K562 (cell line): ENCODE data around the gene ULBP1. TPM values are rescaled to one million over a fixed set of nuclear protein-coding genes. Genes with fewer than 3 reads are reported as not detected.

Source experiments
- ARHGAP35 ChIP-seq: fragments of 450-650 bp; IDR thresholded peaks from 2 replicates; pipeline ENCODE4 v1.6.1; 2018; ENCODE audit not compliant: partially characterized antibody
- CBFA2T3 ChIP-seq: fragments of 450-650 bp; IDR thresholded peaks from 2 replicates; pipeline ENCODE4 v1.6.1; 2017
- COPS2 ChIP-seq: fragments of 450-650 bp; conservative IDR thresholded peaks from 2 replicates; pipeline ENCODE4 v1.6.1; 2016; ENCODE audit warnings: mild to moderate bottlenecking, moderate library complexity
- FOSL1 ChIP-seq: fragments of 200-800 bp; sonication (Bioruptor generic); conservative IDR thresholded peaks from 2 replicates; pipeline ENCODE4 v1.6.1; 2016; ENCODE audit warnings: missing genetic modification characterization, missing compliant biosample characterization
- GTF2A2 ChIP-seq: IDR thresholded peaks from 2 replicates; pipeline ENCODE4 v1.6.1; 2016; ENCODE audit warnings: mild to moderate bottlenecking, missing genetic modification characterization, missing compliant biosample characterization
- KAT7 ChIP-seq: sonication (generic); formaldehyde crosslinking; IDR thresholded peaks from 2 replicates; pipeline ENCODE4 v1.8.0; 2022; ENCODE audit warnings: missing genetic modification reagents, mild to moderate bottlenecking, borderline replicate concordance
- KLF10 ChIP-seq: fragments of 250-450 bp; sonication (Bioruptor Pico); IDR thresholded peaks from 2 replicates; pipeline ENCODE4 v1.6.1; 2021; ENCODE audit warnings: matching md5 sums
- MCM7 ChIP-seq, 2 experiments: fragments of 450-650 bp; IDR thresholded peaks; 2 replicates each; pipeline ENCODE4 v1.6.1; 2016 to 2018
- NBN ChIP-seq: fragments of 450-650 bp; IDR thresholded peaks from 2 replicates; pipeline ENCODE4 v1.6.1; 2016; ENCODE audit warnings: low read depth, mild to moderate bottlenecking
- POLR2G ChIP-seq: fragments of 200-400 bp; formaldehyde crosslinking; IDR thresholded peaks from 2 replicates; pipeline ENCODE4 v1.6.1; 2017; ENCODE audit warnings: low read depth, mild to moderate bottlenecking, antibody characterized with exemption, low read length, moderate library complexity
- POLR3A ChIP-seq: IDR thresholded peaks from 2 replicates; pipeline ENCODE4 v1.6.1; 2011; ENCODE audit warnings: borderline replicate concordance, mild to moderate bottlenecking, moderate library complexity; ENCODE audit not compliant: insufficient read length, insufficient read depth; ENCODE audit errors: extremely low read depth
- RBM22 ChIP-seq: fragments of 200-400 bp; formaldehyde crosslinking; IDR thresholded peaks from 2 replicates; pipeline ENCODE4 v1.6.1; 2018; ENCODE audit warnings: low read length, low read depth; ENCODE audit not compliant: poor library complexity, severe bottlenecking
- SETDB1 ChIP-seq: IDR thresholded peaks from one replicate; pipeline ENCODE4 v1.6.1; 2012; ENCODE audit warnings: low read length, control low read depth, inconsistent platforms
- SIN3A ChIP-seq, 2 experiments: fragments of 150-350 bp in 1 of 2; IDR thresholded peaks; 2 replicates each; pipeline ENCODE4 v1.6.1; 2011 to 2016; ENCODE audit warnings: borderline replicate concordance in 2 of 2, low read depth in 2 of 2, low read length in 2 of 2, mild to moderate bottlenecking in 2 of 2, moderate library complexity in 2 of 2; ENCODE audit not compliant: control insufficient read depth in 1 of 2
- SRSF1 ChIP-seq: fragments of 200-400 bp; formaldehyde crosslinking; IDR thresholded peaks from 2 replicates; pipeline ENCODE4 v1.6.1; 2017; ENCODE audit warnings: mild to moderate bottlenecking, low read depth, low read length, moderate library complexity
- ZNF121 ChIP-seq: sonication (generic); formaldehyde crosslinking; conservative IDR thresholded peaks from 2 replicates; pipeline ENCODE4 v1.8.0; 2022; ENCODE audit warnings: missing genetic modification reagents
- ZNF324 ChIP-seq: fragments of 250-450 bp; sonication (Bioruptor Pico); IDR thresholded peaks from 2 replicates; pipeline ENCODE4 v1.4.0; 2020; ENCODE audit warnings: mild to moderate bottlenecking
- polyA plus RNA-seq, 8 experiments: library from polyadenylated mRNA; depleted of rRNA in 4 of 8; stranded (reverse) in 5 of 8; unstranded in 3 of 8; fragments of >200 nt; fragmentation: Nextera tagmentation in 2 of 8; fragmentation: Illumina TruSeq in 1 of 8; extraction: Ambion mirVana in 2 of 8; extraction: Trizol in 1 of 8; gene quantifications; 2 replicates each; pipeline versions ENCODE4 v1.2.1 to v1.2.3, GENCODE V29; 2011 to 2014; ENCODE audit warnings: inconsistent platforms in 1 of 8, missing spikeins in 1 of 8
- total RNA-seq, 7 experiments: library from RNA; depleted of rRNA in 6 of 7; stranded (reverse); fragments of >200 nt in 6 of 7; fragmentation: Illumina TruSeq in 2 of 7; extraction: Trizol in 2 of 7; gene quantifications; 2 replicates each; pipeline versions ENCODE4 v1.2.1 to v1.2.3, GENCODE V29; 2011 to 2021; ENCODE audit warnings: low replicate concordance in 1 of 7
- TF ChIP-seq, protein P1 (sequence below): fragments of 200-800 bp; sonication (Bioruptor generic); IDR thresholded peaks from 2 replicates; pipeline ENCODE4 v1.6.1; 2017; ENCODE audit warnings: missing genetic modification characterization, missing compliant biosample characterization
- TF ChIP-seq, protein P2 (sequence below): sonication (generic); formaldehyde crosslinking; IDR thresholded peaks from 2 replicates; pipeline ENCODE4 v1.8.1; 2023; ENCODE audit warnings: mild to moderate bottlenecking, missing genetic modification reagents, moderate library complexity
- TF ChIP-seq, protein P3 (sequence below): sonication (generic); formaldehyde crosslinking; IDR thresholded peaks from 2 replicates; pipeline ENCODE4 v1.8.1; 2023; ENCODE audit warnings: mild to moderate bottlenecking, missing genetic modification reagents
- TF ChIP-seq, protein P4 (sequence below), 2 experiments: fragments of 450-650 bp in 1 of 2; sonication (generic) in 1 of 2; formaldehyde crosslinking; conservative IDR thresholded peaks; 2 replicates each; pipeline versions ENCODE4 v1.4.0 to v1.8.1; 2020 to 2022; ENCODE audit warnings: mild to moderate bottlenecking in 1 of 2, missing genetic modification reagents in 1 of 2
- TF ChIP-seq, protein P5 (sequence below): sonication (generic); formaldehyde crosslinking; IDR thresholded peaks from 2 replicates; pipeline ENCODE4 v1.8.0; 2022; ENCODE audit warnings: mild to moderate bottlenecking, missing genetic modification reagents

The ULBP1 gene
- total and polyA plus RNA-seq, 9 of the 15 experiments (the other 6 are each of a cell fraction or from before 2014, with no cell fraction given) = 0.33 to 6.0 (median 2.5) TPM

DNA sequence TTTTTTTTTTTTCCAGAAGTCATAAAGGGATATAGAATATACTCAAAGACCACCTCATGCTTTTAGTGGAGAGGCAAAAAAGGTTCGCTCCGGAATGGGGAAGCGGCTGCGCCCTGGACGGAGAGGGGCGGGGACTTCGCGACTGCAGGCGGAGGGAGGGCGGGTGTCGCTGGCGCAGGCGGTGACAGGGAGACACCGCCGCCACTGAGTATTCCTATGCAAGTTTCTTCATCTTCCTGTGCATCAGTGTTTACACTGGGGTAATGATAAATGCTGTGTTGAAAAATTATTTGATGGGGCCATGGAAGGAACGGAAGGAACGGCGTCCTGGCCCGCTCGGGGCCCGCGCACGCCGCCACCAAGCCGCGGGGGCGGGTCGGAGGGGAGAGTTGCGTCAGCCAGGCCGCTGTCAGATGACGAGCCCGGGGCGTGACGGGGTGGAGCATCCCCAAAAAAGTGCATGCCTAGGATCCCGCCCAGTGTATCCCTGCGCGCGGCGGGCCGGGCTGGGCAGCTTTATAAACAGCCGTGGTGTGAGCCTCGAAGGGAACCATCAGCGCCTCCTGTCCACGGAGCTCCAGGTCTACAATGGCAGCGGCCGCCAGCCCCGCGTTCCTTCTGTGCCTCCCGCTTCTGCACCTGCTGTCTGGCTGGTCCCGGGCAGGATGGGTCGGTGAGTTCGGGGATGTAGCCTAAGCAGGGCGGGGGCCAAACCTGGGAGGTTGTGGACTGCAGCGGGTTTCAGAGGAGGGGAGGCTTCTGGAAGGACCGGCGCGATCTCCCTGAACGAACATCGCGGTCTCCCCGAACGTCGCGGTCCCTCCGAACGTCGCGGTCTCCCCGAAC, at the start of gene ULBP1 (continued):
- TF ChIP-seq, protein P1, sequence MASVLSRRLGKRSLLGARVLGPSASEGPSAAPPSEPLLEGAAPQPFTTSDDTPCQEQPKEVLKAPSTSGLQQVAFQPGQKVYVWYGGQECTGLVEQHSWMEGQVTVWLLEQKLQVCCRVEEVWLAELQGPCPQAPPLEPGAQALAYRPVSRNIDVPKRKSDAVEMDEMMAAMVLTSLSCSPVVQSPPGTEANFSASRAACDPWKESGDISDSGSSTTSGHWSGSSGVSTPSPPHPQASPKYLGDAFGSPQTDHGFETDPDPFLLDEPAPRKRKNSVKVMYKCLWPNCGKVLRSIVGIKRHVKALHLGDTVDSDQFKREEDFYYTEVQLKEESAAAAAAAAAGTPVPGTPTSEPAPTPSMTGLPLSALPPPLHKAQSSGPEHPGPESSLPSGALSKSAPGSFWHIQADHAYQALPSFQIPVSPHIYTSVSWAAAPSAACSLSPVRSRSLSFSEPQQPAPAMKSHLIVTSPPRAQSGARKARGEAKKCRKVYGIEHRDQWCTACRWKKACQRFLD (CRISPR knock-in tag) = peak; percentile 19; the same call in 1 of the 2 replicates
- TF ChIP-seq POLR3A (no peak), POLR2G (peak; percentile 96), GTF2A2 (no peak), SETDB1 (no peak), MCM7 (IDR thresholded peaks at IDR 0.05) (no peak), KLF10 (CRISPR knock-in tag) (no peak), SIN3A (IDR thresholded peaks at IDR 0.05; ENCODE audit: borderline replicate concordance in 2 of 2, control insufficient read depth in 1 of 2, low read depth in 2 of 2, low read length in 2 of 2) (peak in 1 of 2 experiments; percentile 55; a peak in 1 of 4 replicates), FOSL1 (peak; percentile 85; the same call in 1 of the 2 replicates), RBM22 (peak; percentile 70), ZNF121 (CRISPR knock-in tag) (no peak), NBN (no peak; the same call in 1 of the 2 replicates), CBFA2T3 (no peak), KAT7 (CRISPR knock-in tag) (no peak), SRSF1 (no peak), ZNF324 (CRISPR knock-in tag) (no peak), ARHGAP35 (no peak), COPS2 (no peak)
- TF ChIP-seq, protein P2, sequence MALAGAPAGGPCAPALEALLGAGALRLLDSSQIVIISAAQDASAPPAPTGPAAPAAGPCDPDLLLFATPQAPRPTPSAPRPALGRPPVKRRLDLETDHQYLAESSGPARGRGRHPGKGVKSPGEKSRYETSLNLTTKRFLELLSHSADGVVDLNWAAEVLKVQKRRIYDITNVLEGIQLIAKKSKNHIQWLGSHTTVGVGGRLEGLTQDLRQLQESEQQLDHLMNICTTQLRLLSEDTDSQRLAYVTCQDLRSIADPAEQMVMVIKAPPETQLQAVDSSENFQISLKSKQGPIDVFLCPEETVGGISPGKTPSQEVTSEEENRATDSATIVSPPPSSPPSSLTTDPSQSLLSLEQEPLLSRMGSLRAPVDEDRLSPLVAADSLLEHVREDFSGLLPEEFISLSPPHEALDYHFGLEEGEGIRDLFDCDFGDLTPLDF = peak; percentile 82
- TF ChIP-seq, protein P3, sequence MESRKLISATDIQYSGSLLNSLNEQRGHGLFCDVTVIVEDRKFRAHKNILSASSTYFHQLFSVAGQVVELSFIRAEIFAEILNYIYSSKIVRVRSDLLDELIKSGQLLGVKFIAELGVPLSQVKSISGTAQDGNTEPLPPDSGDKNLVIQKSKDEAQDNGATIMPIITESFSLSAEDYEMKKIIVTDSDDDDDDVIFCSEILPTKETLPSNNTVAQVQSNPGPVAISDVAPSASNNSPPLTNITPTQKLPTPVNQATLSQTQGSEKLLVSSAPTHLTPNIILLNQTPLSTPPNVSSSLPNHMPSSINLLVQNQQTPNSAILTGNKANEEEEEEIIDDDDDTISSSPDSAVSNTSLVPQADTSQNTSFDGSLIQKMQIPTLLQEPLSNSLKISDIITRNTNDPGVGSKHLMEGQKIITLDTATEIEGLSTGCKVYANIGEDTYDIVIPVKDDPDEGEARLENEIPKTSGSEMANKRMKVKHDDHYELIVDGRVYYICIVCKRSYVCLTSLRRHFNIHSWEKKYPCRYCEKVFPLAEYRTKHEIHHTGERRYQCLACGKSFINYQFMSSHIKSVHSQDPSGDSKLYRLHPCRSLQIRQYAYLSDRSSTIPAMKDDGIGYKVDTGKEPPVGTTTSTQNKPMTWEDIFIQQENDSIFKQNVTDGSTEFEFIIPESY (CRISPR knock-in tag) = peak; percentile 97
- TF ChIP-seq, protein P4, sequence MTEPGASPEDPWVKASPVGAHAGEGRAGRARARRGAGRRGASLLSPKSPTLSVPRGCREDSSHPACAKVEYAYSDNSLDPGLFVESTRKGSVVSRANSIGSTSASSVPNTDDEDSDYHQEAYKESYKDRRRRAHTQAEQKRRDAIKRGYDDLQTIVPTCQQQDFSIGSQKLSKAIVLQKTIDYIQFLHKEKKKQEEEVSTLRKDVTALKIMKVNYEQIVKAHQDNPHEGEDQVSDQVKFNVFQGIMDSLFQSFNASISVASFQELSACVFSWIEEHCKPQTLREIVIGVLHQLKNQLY (CRISPR knock-in tag; conservative IDR thresholded peaks at IDR 0.05) = peak in 1 of 2 experiments; percentile 90; a peak in 2 of 4 replicates
- TF ChIP-seq, protein P5, sequence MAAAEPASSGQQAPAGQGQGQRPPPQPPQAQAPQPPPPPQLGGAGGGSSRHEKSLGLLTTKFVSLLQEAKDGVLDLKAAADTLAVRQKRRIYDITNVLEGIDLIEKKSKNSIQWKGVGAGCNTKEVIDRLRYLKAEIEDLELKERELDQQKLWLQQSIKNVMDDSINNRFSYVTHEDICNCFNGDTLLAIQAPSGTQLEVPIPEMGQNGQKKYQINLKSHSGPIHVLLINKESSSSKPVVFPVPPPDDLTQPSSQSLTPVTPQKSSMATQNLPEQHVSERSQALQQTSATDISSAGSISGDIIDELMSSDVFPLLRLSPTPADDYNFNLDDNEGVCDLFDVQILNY (CRISPR knock-in tag) = no peak
